ENCODE results near the gene DRAP1.

Gene DRAP1

DNA sequence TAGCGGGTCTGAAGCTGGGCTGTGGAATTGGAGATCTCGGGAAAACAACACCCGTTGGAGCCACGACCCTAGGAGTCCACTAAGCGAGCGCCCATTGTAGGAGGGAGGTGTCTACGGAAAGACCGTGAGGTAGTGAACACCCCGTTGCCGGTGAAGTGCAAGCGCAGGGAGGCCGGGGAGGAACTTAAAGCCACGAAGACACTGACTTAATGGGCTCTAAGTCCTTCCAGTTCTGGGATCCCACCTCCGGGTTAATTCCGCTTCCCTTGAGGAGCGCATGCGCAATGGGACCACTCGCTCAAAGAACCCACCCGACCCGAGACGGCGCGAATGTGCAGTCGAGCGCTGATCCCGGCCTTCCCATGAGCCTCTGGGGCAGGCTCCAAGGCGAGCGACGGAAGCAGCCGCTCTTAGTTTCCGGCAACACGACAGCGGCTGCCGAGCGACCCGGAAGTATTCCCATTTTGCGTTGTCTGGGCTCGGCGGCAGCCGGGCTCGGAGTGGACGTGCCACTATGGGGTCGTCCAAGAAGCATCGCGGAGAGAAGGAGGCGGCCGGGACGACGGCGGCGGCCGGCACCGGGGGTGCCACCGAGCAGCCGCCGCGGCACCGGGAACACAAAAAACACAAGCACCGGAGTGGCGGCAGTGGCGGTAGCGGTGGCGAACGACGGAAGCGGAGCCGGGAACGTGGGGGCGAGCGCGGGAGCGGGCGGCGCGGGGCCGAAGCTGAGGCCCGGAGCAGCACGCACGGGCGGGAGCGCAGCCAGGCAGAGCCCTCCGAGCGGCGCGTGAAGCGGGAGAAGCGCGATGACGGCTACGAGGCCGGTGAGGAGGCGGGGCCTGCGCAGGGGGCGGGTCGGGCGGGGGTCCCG is 42.3 kb downstream of the DRAP1 start, which contains the start of gene SART1:
SART1 (plus strand) TSS at position 468 of the 874 bp plus-strand sequence; CDS start at position 515, 47 bp downstream.
- DNase-seq (ENCODE audit: low spot score) = peak; percentile 97

GRCh38 chr11:65962141-65962564 is 42.9 kb downstream of the DRAP1 start:
- no peak for DNase-seq (ENCODE audit: low spot score)

DNA sequence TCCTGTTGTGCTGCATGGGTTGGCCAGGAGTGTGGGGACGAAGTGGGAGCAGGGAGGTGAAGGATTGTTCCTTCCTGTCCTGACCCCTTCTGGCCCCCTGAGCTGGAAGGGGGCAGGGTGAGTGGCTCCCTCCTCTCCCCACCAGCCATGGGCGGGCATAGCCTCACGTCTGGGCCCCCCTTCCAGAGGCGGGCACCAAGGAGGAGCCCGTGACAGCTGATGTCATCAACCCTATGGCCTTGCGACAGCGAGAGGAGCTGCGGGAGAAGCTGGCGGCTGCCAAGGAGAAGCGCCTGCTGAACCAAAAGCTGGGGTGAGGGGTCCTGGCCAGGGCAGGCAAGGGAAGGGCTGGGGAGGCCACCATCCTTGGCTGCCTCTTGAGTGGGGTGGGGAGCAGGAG is 45.7 kb downstream of the DRAP1 start:
- no peak for DNase-seq (ENCODE audit: low spot score)

GRCh38 chr11:65965986-65966762 is 46.9 kb downstream of the DRAP1 start:
- DNase-seq (ENCODE audit: low spot score) = no peak

DNA sequence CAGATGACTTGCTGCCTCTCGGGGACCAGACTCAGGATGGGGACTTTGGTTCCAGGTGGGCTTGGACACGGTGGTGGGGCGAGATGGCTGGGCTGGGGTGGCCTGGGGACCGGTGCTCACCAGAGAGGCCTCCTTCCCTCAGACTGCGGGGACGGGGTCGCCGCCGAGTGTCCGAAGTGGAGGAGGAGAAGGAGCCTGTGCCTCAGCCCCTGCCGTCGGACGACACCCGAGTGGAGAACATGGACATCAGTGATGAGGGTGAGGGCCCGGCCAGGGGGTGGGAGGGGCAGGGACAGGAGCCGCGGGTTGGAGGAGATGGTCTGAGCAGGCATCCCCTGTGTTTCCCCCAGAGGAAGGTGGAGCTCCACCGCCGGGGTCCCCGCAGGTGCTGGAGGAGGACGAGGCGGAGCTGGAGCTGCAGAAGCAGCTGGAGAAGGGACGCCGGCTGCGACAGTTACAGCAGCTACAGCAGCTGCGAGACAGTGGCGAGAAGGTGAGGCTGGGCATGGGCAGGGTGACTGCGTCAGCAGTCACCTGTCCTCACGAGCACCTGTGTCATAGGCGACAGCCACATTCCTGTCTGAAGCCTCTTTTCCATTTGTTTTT is 48.2 kb downstream of the DRAP1 start:
- no peak for DNase-seq (ENCODE audit: low spot score)

GRCh38 chr11:65968600-65969482 is 49.6 kb downstream of the DRAP1 start:
- DNase-seq (ENCODE audit: low spot score) = no peak

Measured in Ammon's horn (tissue), 1 donor.